G401 (cell line): ENCODE results near the gene SF3B4. TPM values are rescaled to one million over a fixed set of nuclear protein-coding genes. Genes with fewer than 3 reads are reported as not detected.
A peak's percentile ranks its signal among the peaks of the same experiment; 100 is the strongest.
"Not testable (repeated sequence)": the region's sequence is repeated elsewhere in the genome, so short reads cannot be mapped to it uniquely, and the experiment has no call there.

Source experiments
- DNase-seq: peaks from one replicate; pipeline ENCODE4 v3.0.0-alpha.2; 2015; ENCODE audit warnings: low spot score
- in situ Hi-C: cut with HindIII; loops from 2 replicates; pipeline ENCODE4 v1.10.0; 2016; ENCODE audit warnings: low sequenced_read_pairs, mixed read lengths
- total RNA-seq: library from RNA; depleted of rRNA; stranded (reverse); fragments of >200 nt; shearing (Covaris generic); gene quantifications from 2 replicates; pipeline ENCODE4 v1.2.3, GENCODE V29; 2014; rRNA removed

Gene SF3B4
- 20.3 and 23.3 TPM in 2 replicates for total RNA-seq

GRCh38 chr1:149927563-149928400, at the start of gene SF3B4:
Gene SF3B4 (minus strand): TSS chr1:149927803. CDS start chr1:149927759, 44 bp downstream.
- in situ Hi-C loops, result no loop called here
- peak; percentile 97 for DNase-seq

DNA sequence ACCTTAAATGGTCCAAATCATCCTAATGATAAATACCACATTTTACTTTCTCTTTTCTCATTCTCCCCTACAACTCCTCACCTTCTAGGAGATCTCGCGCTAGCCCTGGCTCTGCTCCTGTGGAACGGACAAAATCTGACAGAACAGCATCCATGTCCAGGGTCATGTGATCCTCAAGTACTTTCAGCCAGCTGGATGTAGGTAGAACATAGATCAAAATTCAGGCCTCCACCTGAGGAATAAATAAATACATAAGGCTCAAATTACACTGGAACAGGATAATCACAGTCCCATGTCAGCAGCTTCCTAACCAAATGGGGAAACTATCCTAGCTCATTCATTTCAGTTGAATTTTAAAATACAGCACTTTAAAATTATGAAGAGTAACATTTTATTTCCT, 49.7 kb upstream of the SF3B4 start:
- in situ Hi-C loops, result no loop called here
- no peak for DNase-seq

DNA sequence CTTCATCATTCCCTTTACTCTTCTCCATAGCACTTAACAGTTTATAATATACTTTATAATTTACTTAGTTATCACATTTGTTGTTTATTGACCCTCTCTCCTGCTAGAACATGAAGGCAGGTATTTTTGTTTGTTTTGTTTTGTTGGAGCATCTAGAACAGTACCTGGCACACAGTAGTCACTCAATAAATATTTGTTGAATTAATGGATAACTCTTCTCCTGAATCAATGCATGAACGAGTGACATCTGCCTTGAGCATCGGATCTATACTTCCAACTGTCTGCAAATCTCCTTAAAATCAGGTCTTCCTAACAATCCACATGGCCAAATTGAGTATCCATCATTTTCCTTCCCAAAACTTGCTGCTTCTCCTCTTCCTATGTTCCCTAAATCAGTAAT, 44.9 kb upstream of the SF3B4 start:
- DNase-seq, result no peak
- in situ Hi-C loops, result no loop called here

DNA sequence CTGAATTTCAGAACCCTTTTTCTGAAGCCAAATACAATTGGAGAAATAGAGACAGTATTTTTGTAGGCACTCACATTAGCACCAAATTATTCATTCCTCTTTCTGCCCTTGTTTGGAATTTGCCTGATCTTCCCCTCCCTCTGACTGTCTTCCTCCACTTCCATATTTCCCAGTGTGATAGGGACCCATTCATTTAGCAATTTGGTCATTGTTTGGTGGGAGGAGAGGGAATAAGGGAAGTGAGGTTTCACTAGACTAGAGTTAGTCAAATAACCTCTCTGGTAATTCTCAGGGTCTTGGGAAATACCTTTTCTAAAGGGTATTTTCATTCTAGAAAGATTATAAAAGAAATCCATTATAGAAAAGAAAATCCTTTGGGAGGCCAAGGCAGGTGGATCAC, 40.0 kb upstream of the SF3B4 start:
- no peak for DNase-seq
- in situ Hi-C loops, result no loop called here

- in situ Hi-C loops, result no loop called here
- peak; percentile 32 for DNase-seq
These were observed 39.4 kb upstream of the SF3B4 start for GRCh38 chr1:149967041-149967440.

DNA sequence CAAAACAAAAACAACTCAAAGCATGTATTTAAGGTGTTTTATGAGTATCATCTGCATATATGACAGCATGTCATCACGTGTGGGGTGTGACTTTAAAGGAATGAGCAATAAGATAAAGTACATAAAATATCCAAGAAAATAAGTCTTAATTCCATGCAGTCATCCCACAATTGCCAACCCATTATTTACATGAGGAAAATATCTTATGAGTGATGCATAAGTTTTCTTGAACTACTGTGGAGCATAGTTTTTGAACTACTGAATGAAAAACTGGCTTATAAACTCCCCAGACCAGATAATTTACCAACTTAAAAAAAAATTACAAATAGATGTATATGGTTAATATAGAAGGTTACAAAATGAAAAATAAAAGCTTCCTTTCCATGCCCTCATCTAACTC, 38.8 kb upstream of the SF3B4 start:
- DNase-seq, result no peak
- in situ Hi-C loops, result no loop called here

- in situ Hi-C loops, result no loop called here
- no peak for DNase-seq
These were observed 37.8 kb upstream of the SF3B4 start for GRCh38 chr1:149965440-149965839.

DNA sequence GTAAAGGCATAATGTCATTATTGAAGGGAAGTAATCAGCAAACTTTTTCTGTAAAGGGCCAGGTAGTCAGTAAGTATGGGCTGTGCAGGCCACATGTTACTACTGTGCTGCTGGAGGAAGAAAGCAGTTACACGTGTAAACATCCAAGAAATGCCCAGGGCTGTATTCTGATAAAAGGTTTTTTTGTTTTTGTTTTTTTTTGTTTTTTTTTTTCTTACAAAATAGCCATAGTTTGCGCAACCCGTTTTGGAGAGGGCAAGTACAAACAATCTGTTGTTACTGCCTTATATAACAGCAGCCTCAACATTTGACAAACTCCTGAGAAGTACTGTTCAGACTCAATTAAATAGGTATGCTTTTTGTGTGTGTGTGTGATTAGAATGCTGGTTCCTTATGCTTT, 35.8 kb upstream of the SF3B4 start:
- in situ Hi-C loops, result no loop called here
- no peak for DNase-seq

GRCh38 chr1:149962736-149963135, 35.1 kb upstream of the SF3B4 start:
- no peak for DNase-seq
- in situ Hi-C loops, result no loop called here

DNA sequence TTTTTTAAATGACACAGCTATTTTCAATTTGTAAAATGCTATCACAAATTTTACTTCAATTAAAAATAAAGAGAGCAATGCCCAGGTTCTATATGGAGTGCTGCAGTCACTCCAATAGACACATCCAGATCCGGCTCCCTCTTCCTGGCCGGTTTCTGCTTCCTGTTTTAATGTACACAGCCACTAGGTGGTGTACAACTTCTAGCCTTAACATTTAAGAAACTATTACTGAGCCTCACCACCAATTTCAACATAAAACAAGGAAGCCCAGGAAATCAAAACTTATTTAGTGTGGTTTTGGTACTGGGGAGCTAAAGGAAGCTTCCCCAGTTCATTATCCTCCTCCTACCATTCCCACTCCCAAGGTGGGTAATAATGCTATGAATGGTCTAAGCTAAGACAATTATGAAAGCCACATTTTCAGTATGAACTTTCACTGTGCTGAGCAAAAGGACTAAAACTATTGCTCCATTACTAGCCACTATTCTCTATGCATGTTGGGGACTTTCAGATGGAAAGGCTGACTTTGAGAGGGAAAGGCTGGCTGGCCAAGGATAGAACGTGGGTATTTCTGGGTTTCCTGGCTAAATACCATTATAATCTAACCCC, 34.5 kb upstream of the SF3B4 start:
- in situ Hi-C loops, result no loop called here
- peak; percentile 85 for DNase-seq

DNA sequence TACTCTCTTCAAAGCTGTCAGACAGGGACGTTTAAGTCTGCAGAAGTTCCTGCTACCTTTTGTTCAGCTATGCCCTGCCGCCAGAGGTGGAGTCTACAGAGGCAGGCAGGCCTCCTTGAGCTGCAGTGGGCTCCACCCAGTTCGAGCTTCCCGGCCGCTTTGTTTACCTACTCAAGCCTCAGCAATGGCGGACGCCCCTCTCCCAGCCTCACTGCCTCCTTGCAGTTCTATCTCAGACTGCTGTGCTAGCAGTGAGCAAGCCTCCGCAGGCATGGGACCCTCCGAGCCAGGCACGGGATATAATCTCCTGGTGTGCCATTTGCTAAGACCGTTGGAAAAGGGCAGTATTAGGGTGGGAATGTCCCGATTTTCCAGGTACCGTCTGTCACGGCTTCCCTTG, 29.9 kb upstream of the SF3B4 start:
- in situ Hi-C loops, DNase-seq: not testable (repeated sequence)

DNA sequence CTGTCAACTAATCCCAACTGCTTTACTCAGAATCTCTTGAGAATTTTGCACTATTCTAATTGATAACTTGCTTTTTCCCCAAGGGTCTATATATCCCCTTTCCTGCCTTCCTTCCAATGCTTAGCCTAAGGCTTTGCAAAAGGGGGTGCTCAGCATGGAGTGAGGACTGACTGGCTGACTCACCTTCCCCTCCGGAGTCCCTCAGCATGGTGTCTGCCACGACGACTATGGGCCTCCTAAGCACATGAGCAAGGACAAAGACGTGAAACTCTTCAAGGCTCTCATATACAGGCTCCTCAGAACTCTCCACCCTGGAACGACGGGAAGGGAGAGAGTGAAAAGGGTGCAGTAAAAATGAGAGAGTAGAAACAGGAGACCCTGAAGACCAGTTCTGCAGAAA, 22.3 kb upstream of the SF3B4 start:
- in situ Hi-C loops, result no loop called here
- DNase-seq, result no peak

GRCh38 chr1:149945206-149945605, 17.6 kb upstream of the SF3B4 start:
- in situ Hi-C loops, result no loop called here
- no peak for DNase-seq

GRCh38 chr1:149942885-149943284, 15.3 kb upstream of the SF3B4 start:
- no peak for DNase-seq
- in situ Hi-C loops, result no loop called here

- in situ Hi-C loops, result no loop called here
- DNase-seq, result peak; percentile 53
These were observed 14.6 kb upstream of the SF3B4 start for GRCh38 chr1:149942207-149942606.

DNA sequence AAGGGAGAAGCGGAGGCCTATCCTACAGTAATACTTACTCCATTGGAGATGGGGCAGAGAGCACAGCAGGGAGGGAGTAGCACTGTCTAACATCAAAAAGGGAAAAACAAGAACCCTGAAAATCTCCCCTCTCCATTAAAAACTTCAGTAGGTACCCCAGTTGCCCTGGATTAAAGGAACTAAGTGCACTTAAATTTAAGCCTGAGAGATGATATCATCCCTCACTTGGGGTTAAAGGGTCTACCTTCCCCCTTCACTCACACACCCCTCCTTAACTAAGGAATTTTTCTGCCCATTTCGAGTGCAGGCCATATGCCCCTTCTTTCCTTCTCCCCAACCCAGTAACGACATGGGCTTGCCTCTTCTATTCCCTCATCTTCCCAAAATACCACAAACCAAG, 12.8 kb upstream of the SF3B4 start:
- no peak for DNase-seq
- in situ Hi-C loops, result no loop called here

GRCh38 chr1:149938668-149939003, 11.0 kb upstream of the SF3B4 start:
- in situ Hi-C loops, DNase-seq: not testable (repeated sequence)

DNA sequence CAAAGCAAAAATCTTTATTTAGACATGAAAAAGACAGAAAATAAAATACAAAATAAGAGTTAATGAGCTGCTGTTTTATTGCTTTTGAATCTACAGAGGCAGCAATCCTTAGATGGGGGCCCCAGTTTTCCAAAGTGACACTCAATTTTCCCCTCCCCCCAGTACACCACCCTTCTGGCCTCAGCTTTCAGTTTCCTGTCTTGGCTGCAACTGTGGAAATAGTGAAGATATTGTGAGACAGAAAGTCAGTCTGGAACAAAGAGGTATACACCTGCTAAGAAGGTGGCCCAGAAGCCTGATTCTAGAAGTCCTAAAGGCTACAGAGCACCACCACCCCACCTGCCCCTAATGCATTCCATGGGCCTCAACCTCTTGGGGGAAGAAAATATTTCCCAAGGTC, 10.2 kb upstream of the SF3B4 start:
- in situ Hi-C loops, result no loop called here
- DNase-seq, result no peak

- DNase-seq, result peak; percentile 67
- in situ Hi-C loops, result no loop called here
These were observed 9.5 kb upstream of the SF3B4 start for GRCh38 chr1:149936992-149937705.
